Sigmoid colon (tissue), 4 donors: ENCODE results near the gene ZNF200.

Experiments used
- CTCF ChIP-seq, 4 experiments: fragments of 450-650 bp in 3 of 4; fragments of 200-600 bp in 1 of 4; IDR thresholded peaks; one replicate each; pipeline ENCODE4 v1.5.1; 2016 to 2019; ENCODE audit warnings: antibody characterized with exemption in 4 of 4, mild to moderate bottlenecking in 3 of 4, moderate library complexity in 2 of 4
- POLR2A ChIP-seq, 2 donors: fragments of 450-650 bp; IDR thresholded peaks; one replicate each; pipeline ENCODE4 v1.6.1; 2016; ENCODE audit warnings: antibody characterized with exemption in 2 of 2, mild to moderate bottlenecking in 2 of 2, moderate library complexity in 2 of 2
- POLR2AphosphoS5 ChIP-seq, 4 donors: sonication (generic); formaldehyde crosslinking; IDR thresholded peaks; one replicate each; pipeline ENCODE4 v1.6.1; 2017; ENCODE audit warnings: antibody characterized with exemption in 4 of 4

GRCh38 chr16:3246876-3247275 lies 11.9 kb upstream of the ZNF200 start:
- TF ChIP-seq CTCF (IDR thresholded peaks at IDR 0.05): no peak
- no peak for TF ChIP-seq POLR2A (IDR thresholded peaks at IDR 0.05)
- no peak for TF ChIP-seq POLR2AphosphoS5 (IDR thresholded peaks at IDR 0.05)
